Retina (tissue), 1 donor: ENCODE measurements around the gene FMN1.

Experiments used
- DNase-seq: peaks from one replicate; pipeline ENCODE4 v3.0.0-alpha.2; 2016

Gene FMN1

DNA sequence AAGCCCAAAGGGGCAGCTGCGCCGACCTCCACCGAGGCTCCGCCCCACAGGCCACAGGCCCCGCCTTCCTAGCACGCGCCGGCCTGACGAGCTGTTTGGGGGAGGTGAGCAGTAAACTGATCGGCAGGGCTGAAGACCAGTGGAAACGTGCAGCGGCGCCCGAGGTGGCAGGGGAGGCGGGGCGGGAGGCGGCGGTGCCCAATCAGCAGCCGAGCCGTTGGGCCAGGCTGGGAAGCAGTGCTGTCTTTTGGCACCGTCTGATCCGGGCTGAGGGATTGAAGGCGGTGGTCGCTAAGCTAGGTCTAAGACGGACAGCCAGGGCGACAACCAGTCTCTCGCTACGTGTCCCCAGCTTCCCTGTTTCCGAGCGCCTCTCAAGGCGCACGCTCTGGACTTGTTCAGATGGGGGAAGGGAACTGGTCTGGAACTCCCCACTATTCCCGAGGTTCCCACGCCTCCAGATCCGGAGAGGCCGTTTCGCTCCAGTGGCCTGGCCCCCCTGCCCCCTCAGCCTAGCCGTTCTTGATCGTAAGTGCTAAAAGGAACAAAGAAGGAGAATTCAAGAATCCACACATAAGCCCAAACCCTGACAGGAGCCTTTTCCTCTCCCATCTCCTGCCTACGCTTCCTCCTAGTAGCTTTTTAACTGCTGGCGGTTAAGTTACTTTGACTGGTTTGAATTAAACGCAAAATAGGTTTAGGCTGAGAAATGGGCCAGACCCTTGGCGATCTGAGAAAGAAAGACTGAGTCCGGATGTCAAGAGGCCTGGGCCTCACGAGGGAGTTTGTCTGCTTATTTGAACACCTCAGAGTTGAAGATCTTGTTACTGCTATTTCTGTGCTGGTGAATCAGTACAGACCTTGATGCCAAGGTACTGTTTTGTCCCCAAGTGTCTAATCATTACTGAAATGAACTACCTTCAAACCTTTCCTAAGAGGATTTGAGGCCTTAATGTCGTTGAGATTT lies at the start of gene FMN1:
Gene FMN1, minus strand, starts transcription at position 11 of the 967 bp plus-strand sequence. CDS start 39,800 bp downstream, outside the sequence.
- DNase-seq, result peak; percentile 96

- no peak for DNase-seq
Measured at GRCh38 chr15:33243869-33244268, 49.4 kb upstream of the FMN1 start.

GRCh38 chr15:33243393-33243792 lies 48.9 kb upstream of the FMN1 start:
- DNase-seq, result no peak

- DNase-seq, result no peak
Measured at GRCh38 chr15:33242669-33243191, 48.2 kb upstream of the FMN1 start.

- no peak for DNase-seq
Measured at GRCh38 chr15:33242165-33242564, 47.7 kb upstream of the FMN1 start.

DNA sequence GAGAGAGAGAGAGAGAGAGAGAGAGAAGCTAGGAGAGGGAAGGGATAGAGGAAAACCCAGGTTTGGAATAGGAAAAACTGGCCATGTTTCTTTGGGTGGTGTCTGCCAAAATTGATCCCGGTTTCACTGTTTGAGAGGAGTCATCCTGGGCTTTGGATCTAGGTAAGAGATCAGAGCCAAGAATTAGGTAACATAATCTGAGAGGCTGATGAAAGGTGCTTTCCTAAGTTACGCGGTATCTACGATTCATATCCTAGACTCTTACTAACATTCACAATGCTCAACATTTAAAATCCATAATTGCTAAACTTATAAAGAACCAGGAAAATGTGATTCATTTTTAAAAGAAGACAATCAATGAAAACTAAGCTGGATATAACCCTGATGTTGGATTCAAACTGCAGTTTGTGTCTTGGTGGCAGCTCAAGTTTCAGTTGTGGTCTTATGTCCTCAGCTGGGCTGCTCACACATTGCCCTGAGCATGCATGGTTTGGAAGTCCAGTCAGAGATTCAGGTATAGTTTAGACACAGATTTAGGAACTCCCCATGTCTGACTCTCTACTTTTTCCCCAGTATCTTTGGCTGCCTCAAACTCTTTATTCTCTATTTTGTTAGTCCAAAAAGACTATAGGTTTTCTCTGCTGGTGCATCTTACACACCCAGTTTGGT lies 42.5 kb upstream of the FMN1 start:
- no peak for DNase-seq

DNA sequence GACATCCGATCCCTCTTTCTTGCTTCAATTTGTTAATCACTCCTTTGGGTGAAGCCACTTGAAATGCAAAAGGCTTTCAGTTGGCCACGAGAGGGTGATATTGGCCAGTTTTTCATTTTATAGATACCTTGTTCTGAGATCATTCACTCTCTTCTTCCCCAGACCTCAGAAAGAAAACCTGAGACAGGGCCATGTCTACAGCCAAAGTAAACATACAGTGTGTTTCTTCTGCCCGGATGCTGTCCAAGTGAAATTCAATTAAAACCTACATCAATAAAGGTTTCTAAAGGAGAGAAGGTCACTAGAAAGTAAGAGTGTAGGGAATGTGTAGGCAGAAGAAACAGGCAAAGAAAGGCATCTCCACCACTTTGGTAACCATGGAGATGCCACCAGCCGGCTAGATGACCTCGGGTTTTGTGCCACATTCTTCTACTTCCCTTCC lies 39.5 kb upstream of the FMN1 start:
- DNase-seq, result peak; percentile 35

- no peak for DNase-seq
Measured at GRCh38 chr15:33226559-33227181, 32.2 kb upstream of the FMN1 start.

- DNase-seq, result no peak
Measured at GRCh38 chr15:33218071-33218491, 23.6 kb upstream of the FMN1 start.

DNA sequence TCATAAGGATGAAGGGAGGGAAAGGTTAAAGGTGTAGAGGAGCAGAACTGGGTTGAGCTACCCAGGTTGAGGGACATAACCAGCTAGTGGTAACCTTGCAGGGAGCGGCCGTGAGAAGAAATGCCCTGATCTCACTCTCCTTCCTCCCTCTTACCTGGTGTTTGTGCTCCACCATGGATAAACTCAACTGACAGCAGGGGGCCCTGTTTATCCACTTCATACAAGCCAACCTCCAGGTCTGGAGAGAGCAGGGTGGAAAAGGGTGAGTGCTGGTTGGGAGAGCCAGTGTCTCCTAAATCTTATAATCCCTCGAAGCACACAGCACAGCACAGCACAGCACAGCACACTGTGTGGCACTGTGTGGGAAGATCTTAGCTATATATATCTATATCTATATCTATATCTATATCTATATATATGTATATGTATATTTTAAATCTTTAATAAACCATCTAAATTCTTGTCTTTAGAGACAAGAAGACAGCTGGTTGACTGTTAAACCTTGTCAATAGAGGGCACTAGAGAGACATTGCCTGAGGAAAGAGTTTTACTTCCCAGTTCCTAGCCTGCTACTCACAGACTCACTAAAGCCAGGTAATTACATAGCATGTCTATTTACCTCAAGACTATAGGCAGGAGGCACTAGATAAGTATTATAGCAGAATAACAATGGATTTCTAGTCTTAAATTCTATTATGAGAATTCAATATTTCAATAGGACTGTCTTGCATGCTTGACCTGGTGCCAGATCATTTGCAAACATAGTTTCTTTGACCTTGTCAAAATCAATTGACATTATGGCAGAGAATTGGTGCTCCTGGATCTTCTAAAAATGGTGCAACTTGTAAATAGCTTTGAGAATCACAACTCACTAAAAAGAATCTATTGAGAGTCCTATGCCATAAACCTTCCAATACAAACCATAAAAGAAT lies 21.7 kb upstream of the FMN1 start:
- no peak for DNase-seq

DNA sequence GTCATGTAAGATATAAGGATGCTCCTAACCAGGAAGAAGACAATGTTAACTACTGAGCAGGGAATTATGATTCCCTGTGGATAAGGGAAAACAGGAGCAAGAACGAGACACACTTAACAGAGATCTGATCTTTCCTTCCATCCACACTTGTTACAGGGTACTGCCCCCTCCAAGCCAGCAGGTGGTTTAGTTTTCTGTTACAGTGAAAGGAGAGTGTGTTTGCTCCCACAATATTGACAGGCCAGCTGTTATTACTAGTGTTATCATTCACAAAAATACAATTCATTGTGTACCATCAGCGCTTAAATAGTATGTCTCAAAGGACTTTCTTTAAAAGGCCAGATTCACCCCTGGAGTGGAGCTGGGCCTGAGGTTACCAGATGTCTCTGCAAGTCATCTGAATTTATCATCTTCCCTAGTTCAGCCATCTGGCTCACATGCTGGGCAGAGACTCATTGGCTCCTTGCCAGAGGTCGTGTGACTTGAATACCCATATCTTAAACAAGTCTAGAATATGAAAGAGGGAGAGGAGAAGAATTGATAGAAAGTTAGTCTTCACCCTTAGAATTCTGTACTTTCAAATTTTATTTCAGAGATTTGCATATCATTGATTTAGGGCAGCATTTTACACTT lies 16.8 kb upstream of the FMN1 start:
- DNase-seq, result no peak

DNA sequence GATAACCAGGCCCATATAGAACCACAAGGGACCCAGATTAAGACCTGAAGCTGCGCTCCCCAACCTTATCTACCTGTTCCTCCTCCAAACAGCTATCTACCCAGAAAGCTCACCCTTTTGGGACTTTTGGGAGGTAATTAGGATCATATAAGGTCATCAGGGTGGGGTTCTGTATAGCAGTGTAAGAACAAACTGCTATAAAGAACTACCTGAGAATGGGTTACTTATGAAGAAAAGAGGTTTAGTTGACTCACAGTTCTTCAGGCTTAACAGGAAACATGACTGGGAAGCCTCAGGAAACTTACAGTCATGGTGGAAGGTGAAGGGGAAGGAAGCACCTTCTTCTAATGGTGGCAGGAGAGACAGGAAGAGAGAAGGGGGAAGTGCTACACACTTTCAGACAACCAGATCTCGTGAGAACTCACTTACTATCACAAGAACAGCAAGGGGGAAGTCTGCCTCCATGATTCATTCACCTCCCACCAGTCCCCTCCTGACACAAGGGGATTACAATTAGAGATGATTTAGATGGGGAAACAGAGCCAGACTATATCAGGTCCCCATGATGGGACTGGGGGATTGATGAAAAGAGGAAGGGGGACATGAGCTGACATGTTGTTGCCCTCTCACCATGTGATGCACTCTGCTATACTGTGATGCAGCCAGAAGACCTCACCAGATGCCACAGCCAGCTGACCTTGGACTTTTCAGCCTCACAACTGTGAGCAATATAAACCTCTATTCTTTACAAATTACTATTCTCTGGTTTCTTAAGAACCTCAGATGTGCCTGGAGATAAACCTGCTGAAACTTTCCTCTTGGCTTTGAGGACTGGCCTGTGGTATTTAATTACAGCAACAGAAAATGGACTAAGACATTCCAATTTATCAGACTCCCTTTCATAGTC lies 15.3 kb upstream of the FMN1 start:
- no peak for DNase-seq

GRCh38 chr15:33207646-33208045 lies 13.1 kb upstream of the FMN1 start:
- DNase-seq, result no peak

GRCh38 chr15:33206366-33206765 lies 11.9 kb upstream of the FMN1 start:
- no peak for DNase-seq

DNA sequence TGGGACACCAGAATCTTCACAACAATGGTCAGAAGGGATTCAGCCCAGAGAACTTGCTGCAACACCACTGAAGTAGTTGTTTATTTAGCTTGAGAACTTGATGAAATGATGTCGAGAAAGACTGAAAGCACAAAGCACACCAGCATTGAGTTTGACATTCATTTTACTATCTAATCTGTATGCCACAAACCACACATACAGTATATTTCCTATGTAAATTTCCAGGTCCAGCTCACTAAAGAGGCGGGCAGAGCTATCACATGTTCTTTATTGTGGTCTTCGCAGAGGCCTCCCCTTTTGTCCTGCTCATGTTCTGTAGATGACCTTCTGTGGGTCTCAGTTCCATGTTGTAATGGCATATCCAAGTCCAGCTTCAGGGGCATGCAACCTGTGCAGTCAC lies 10.4 kb upstream of the FMN1 start:
- DNase-seq, result no peak

DNA sequence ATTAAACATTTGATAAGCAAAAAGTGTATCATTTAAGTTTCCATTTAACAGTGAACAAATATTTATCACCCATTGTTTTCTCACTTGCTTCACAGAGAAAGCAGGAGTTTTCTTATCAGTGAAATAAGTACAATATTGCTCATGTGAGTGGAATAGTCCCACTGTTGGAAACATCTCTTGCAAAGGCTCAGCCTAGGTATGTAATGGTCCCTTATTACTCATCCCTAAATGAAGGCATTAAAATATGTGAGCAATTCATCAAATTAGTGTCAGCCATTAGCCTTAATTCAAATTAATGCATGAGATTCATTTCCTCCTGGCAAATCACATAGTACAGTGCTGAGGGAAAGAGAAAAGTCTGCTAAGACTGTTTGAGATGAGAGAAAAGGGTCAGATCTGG lies 9.6 kb upstream of the FMN1 start:
- DNase-seq, result no peak

DNA sequence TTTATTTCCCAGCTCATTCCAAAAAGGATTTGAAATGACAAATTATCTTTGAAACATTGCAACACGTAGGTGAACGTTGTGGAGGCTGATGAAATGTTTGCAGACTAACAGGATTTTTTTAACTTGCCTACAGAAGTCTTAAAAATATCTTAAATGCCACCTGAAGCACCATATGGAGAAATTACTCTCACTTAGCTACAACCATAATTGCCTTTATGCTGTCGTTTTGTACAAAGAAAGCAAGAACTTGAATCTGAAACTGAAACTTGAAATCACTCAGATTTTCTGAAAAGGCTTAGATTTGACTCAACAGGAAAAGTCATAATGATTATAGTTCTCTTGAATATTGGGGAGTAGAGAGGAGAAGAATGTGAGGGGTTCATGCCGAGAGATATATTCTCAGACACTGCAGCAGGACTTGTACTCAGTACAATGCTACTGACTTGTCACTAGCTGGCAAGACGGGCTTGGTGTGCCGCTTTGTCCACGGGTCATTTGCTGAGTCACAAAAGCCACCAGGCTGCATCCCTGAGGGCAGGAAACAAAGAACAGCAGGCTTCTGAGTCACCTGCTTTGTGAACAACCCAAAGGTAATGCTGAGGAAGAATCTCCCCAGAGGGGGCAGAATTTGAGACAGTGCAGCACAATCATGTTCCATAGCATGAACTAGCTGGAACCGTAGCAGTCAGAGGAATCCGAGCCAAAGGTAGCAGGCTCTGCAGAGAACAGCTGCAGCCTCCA lies 7.1 kb upstream of the FMN1 start:
- DNase-seq, result peak; percentile 54

GRCh38 chr15:33200903-33201302 lies 6.4 kb upstream of the FMN1 start:
- DNase-seq, result peak; percentile 23

DNA sequence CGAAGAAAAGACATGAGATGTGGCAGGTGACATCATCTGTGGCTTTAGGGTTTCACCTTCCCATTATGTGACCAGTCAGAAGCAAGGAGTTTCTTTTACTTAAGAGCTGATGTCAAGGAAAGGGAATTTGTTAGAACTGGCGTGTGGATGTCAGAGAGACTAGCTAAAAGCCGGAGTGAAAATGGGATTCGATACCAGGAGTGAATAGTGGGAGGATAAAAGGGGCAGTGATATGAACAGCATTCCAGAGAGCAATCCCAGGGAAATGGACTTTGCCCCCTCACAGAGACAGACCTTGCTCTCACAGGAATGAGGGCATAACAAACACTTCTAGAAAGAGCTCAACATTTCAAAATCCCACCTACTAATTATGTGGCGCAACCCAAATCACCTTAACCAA lies 5.9 kb upstream of the FMN1 start:
- peak; percentile 8 for DNase-seq

- no peak for DNase-seq
Measured at GRCh38 chr15:33198541-33198940, 4.0 kb upstream of the FMN1 start.
